H9 (cell line): ENCODE data around the gene HEG1. TPM values are rescaled to one million over a fixed set of nuclear protein-coding genes. Genes with fewer than 3 reads are reported as not detected.

Experiments used
- DNase-seq: peaks from one replicate; pipeline ENCODE4 v3.0.0-alpha.2; 2017
- H2AFZ ChIP-seq: one replicate; pipeline ENCODE4 v1.6.1; 2013; ENCODE audit warnings: mild to moderate bottlenecking, low read length, control low read depth, moderate library complexity
- H2AK5ac ChIP-seq: 2 replicates; pipeline ENCODE4 v1.6.1; 2013; ENCODE audit warnings: low read length, control low read depth, mixed read lengths; ENCODE audit not compliant: insufficient read length
- H2BK120ac ChIP-seq: one replicate; pipeline ENCODE4 v1.6.1; 2013; ENCODE audit warnings: low read depth, mild to moderate bottlenecking, low read length, control low read depth, inconsistent platforms; ENCODE audit not compliant: poor library complexity, severe bottlenecking
- H2BK12ac ChIP-seq: 2 replicates; pipeline ENCODE4 v1.6.1; 2013; ENCODE audit warnings: low read length, control low read depth, mixed read lengths, low read depth; ENCODE audit not compliant: insufficient read length
- H2BK15ac ChIP-seq: 2 replicates; pipeline ENCODE4 v1.6.1; 2013; ENCODE audit warnings: low read depth, low read length, control low read depth
- H2BK20ac ChIP-seq: one replicate; pipeline ENCODE4 v1.6.1; 2013; ENCODE audit warnings: low read depth, mild to moderate bottlenecking, low read length, control low read depth, inconsistent platforms; ENCODE audit not compliant: poor library complexity, severe bottlenecking
- H2BK5ac ChIP-seq: 2 replicates; pipeline ENCODE4 v1.6.1; 2013; ENCODE audit warnings: low read length, control low read depth, mixed read lengths; ENCODE audit not compliant: insufficient read length
- H3K14ac ChIP-seq: 2 replicates; pipeline ENCODE4 v1.6.1; 2013; ENCODE audit warnings: low read length, control low read depth; ENCODE audit not compliant: insufficient read depth
- H3K18ac ChIP-seq: 2 replicates; pipeline ENCODE4 v1.6.1; 2013; ENCODE audit warnings: low read depth, mild to moderate bottlenecking, mixed read lengths, low read length, control low read depth; ENCODE audit not compliant: insufficient read length
- H3K23ac ChIP-seq: 2 replicates; pipeline ENCODE4 v1.6.1; 2013; ENCODE audit warnings: low read length, control low read depth, mixed read lengths, low read depth; ENCODE audit not compliant: insufficient read length
- H3K23me2 ChIP-seq: 2 replicates; pipeline ENCODE4 v1.6.1; 2013; ENCODE audit warnings: low read depth, mild to moderate bottlenecking, mixed read lengths, low read length, control low read depth; ENCODE audit not compliant: insufficient read length, poor library complexity, severe bottlenecking
- H3K27ac ChIP-seq: 2 replicates; pipeline ENCODE4 v1.5.1; 2013; ENCODE audit warnings: low read length, control low read depth, mixed read lengths, low read depth; ENCODE audit not compliant: insufficient read length
- H3K27me3 ChIP-seq: 2 replicates; pipeline ENCODE4 v1.6.1; 2013; ENCODE audit warnings: low read length, control low read depth, inconsistent platforms; ENCODE audit not compliant: insufficient read depth
- H3K4ac ChIP-seq: 2 replicates; pipeline ENCODE4 v1.6.1; 2013; ENCODE audit warnings: low read depth, mild to moderate bottlenecking, control low read depth, inconsistent platforms, low read length, moderate library complexity
- H3K4me1 ChIP-seq: 2 replicates; pipeline ENCODE4 v1.6.1; 2013; ENCODE audit warnings: low read length, control low read depth, inconsistent platforms; ENCODE audit not compliant: insufficient read depth
- H3K4me2 ChIP-seq: 2 replicates; pipeline ENCODE4 v1.6.1; 2013; ENCODE audit warnings: low read length, control low read depth, mixed read lengths; ENCODE audit not compliant: insufficient read length, insufficient read depth
- H3K56ac ChIP-seq: 2 replicates; pipeline ENCODE4 v1.6.1; 2013; ENCODE audit warnings: low read depth, mild to moderate bottlenecking, mixed read lengths, low read length, control low read depth; ENCODE audit not compliant: insufficient read length
- H3K79me1 ChIP-seq: 2 replicates; pipeline ENCODE4 v1.6.1; 2013; ENCODE audit warnings: low read depth, mild to moderate bottlenecking, moderate library complexity, low read length, control low read depth, inconsistent platforms; ENCODE audit not compliant: insufficient read depth, poor library complexity, severe bottlenecking
- H3K79me2 ChIP-seq: 2 replicates; pipeline ENCODE4 v1.6.1; 2013; ENCODE audit warnings: low read length, control low read depth, inconsistent platforms; ENCODE audit not compliant: insufficient read depth
- H3K9ac ChIP-seq: 2 replicates; pipeline ENCODE4 v1.6.1; 2013; ENCODE audit warnings: low read length, control low read depth, mixed read lengths; ENCODE audit not compliant: insufficient read length; ENCODE audit errors: extremely low read depth
- H3K9me3 ChIP-seq: one replicate; pipeline ENCODE4 v1.6.1; 2013; ENCODE audit warnings: low read depth, low read length, inconsistent platforms; ENCODE audit not compliant: control insufficient read depth
- H3T11ph ChIP-seq: one replicate; pipeline ENCODE4 v1.6.1; 2013; ENCODE audit warnings: mild to moderate bottlenecking, low read length, control low read depth, inconsistent platforms
- H4K20me1 ChIP-seq: one replicate; pipeline ENCODE4 v1.6.1; 2013; ENCODE audit not compliant: control insufficient read depth, insufficient read length, insufficient read depth
- H4K5ac ChIP-seq: 2 replicates; pipeline ENCODE4 v1.6.1; 2013; ENCODE audit warnings: low read depth, mild to moderate bottlenecking, mixed read lengths, low read length, control low read depth; ENCODE audit not compliant: insufficient read length
- H4K8ac ChIP-seq: replicated peaks from 2 replicates; pipeline ENCODE4 v1.6.1; 2013; ENCODE audit warnings: low read length, control low read depth, mixed read lengths, low read depth; ENCODE audit not compliant: insufficient read length
- H4K91ac ChIP-seq: 2 replicates; pipeline ENCODE4 v1.6.1; 2013; ENCODE audit warnings: low read depth, mild to moderate bottlenecking, moderate library complexity, mixed read lengths, low read length, control low read depth; ENCODE audit not compliant: insufficient read length
- H3K27ac Mint-ChIP-seq, 3 experiments: 2 replicates in 2 of 3; 3 replicates in 1 of 3; pipeline ENCODE4 v1.8.0; 2020 to 2021; ENCODE audit warnings: mixed read lengths in 3 of 3, mild to moderate bottlenecking in 1 of 3, moderate library complexity in 1 of 3
- H3K27me3 Mint-ChIP-seq: 2 replicates; pipeline ENCODE4 v1.8.0; 2021; ENCODE audit warnings: low read depth, mild to moderate bottlenecking, moderate library complexity, mixed read lengths
- H3K36me3 Mint-ChIP-seq, 3 experiments: 2 replicates in 2 of 3; 3 replicates in 1 of 3; pipeline ENCODE4 v1.8.0; 2020 to 2021; ENCODE audit warnings: low read depth in 3 of 3, mixed read lengths in 3 of 3; ENCODE audit not compliant: insufficient read depth in 1 of 3
- H3K4me1 Mint-ChIP-seq, 2 experiments: 2 replicates each; pipeline ENCODE4 v1.8.0; 2020; ENCODE audit warnings: mixed read lengths in 2 of 2
- H3K4me3 Mint-ChIP-seq, 2 experiments: 2 replicates in 1 of 2; 3 replicates in 1 of 2; pipeline ENCODE4 v1.8.0; 2020 to 2021; ENCODE audit warnings: mild to moderate bottlenecking in 2 of 2, mixed read lengths in 2 of 2, moderate library complexity in 1 of 2
- H3K9me3 Mint-ChIP-seq, 2 experiments: 2 replicates in 1 of 2; 3 replicates in 1 of 2; pipeline ENCODE4 v1.8.0; 2020; ENCODE audit warnings: mild to moderate bottlenecking in 2 of 2, mixed read lengths in 2 of 2, moderate library complexity in 1 of 2
- CTCF ChIP-seq: fragments of 200-600 bp; sonication (generic); conservative IDR thresholded peaks from 3 replicates; pipeline ENCODE4 v1.8.0; 2021; ENCODE audit warnings: antibody characterized with exemption, mild to moderate bottlenecking
- WGBS: extraction: QIAGEN DNeasy Blood & Tissue Kit; methylation state at CpG from one replicate; pipeline ENCODE4 v1.1.7; 2013; ENCODE audit warnings: missing lambda C conversion rate, low lambda C conversion rate, mixed read lengths; ENCODE audit not compliant: insufficient read length; ENCODE audit errors: extremely low coverage; 5-methylcytosine and 5-hydroxymethylcytosine counted together
- total RNA-seq: library from RNA; stranded (reverse); gene quantifications from 2 replicates; pipeline ENCODE4 v1.2.1, GENCODE V29; 2021

HEG1 gene
- total RNA-seq, 1 experiment from 2014 or later: 10.3 TPM

DNA sequence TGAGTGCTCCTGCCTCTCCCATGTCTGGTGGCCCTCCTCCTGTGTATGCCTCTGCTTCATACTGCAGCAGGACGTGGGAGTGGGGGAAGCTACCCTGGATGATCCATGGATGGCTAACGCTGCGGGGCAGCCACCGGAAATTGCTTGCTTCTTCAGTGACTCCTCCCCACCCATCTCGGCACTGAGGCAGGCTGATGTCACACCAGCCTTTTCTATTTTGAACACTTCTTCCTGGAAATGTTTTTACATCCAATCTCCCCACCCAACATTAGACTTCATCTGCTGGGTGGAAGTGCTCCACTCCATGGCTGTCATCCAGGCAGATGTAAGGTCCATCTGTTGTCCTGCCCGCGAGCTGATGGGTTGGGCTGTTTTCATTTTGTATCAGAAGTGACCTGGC lies 62.3 kb downstream of the HEG1 start:
- Histone ChIP-seq H3K27me3 (no peaks in the 10 kb centered on the region), H2BK5ac (no peak overlapping the region), H3K18ac (no peak overlapping the region), H2BK20ac (no peak overlapping the region), H4K91ac (no peak overlapping the region), H2AFZ (no peak overlapping the region), H4K20me1 (no peaks in the 10 kb centered on the region), H2BK15ac (no peak overlapping the region), H3K23ac (no peak overlapping the region), H2BK120ac (no peak overlapping the region), H3T11ph (no peak overlapping the region), H3K79me2 (no peaks in the 10 kb centered on the region; the same call in 1 of the 2 replicates), H3K56ac (no peak overlapping the region), H3K23me2 (no peaks in the 10 kb centered on the region), H3K27ac (no peak overlapping the region), H3K14ac (no peak overlapping the region), H3K79me1 (no peaks in the 10 kb centered on the region), H3K4ac (no peak overlapping the region), H4K5ac (no peak overlapping the region), H2AK5ac (no peak overlapping the region), H3K9ac (no peak overlapping the region), H4K8ac (no peak overlapping the region), H3K4me2 (no peak overlapping the region), H3K9me3 (no peaks in the 10 kb centered on the region), H2BK12ac (no peak overlapping the region), H3K4me1 (peaks cover 8% of the 10 kb centered on the region)
- H3K4me3 Mint-ChIP-seq: peak overlapping the region in 1 of 2 experiments; percentile 47; a peak in 1 of 5 replicates
- peaks cover 32 to 38% of the 10 kb centered on the region in 2 experiments for H3K4me1 Mint-ChIP-seq
- no peaks in the 10 kb centered on the region; a peak in 1 of 5 replicates for H3K9me3 Mint-ChIP-seq
- no peak for TF ChIP-seq CTCF
- WGBS: no CpG with 5 or more reads among the region's 7 CpGs
- peaks cover 18 to 39% (median 30%) of the 10 kb centered on the region in 3 experiments for H3K36me3 Mint-ChIP-seq
- DNase-seq: no peak
- no peak overlapping the region for H3K27ac Mint-ChIP-seq
- no peaks in the 10 kb centered on the region; the same call in 1 of the 2 replicates for H3K27me3 Mint-ChIP-seq
